AG10803 (cell line): Measurements from ENCODE around the gene OTOS.

ENCODE experiments used
- DNase-seq: peaks from one replicate; pipeline ENCODE4 v3.0.0; 2010; ENCODE audit warnings: low read depth
- H3K4me3 ChIP-seq: 2 replicates; pipeline ENCODE4 v1.5.1; 2011; ENCODE audit warnings: mild to moderate bottlenecking, low read length, control low read depth
- TF ChIP-seq, protein P1 (sequence below): conservative IDR thresholded peaks from 2 replicates; pipeline ENCODE4 v1.5.1; 2011; ENCODE audit warnings: mild to moderate bottlenecking, low read length, control low read depth, inconsistent platforms

OTOS gene

DNA sequence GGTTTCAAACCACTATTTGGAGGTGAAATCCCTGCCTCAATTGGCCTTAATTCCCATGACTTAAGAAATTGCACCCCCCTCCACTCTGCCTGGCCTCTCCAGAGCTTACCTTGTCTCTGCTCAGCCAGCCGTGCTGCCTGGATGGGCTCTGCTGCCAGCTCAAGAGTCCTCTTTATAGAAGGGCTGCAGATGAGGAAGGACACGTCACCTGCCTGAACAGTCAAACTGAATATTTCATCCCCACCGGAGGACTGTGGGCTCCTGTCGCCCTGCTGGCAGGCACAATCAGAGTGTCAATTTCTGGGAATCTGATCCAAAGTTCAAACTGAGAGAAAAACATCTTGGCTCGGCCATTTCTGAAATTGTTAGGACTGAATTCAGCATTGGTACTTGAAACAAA is at the start of gene OTOS:
OTOS (minus strand) TSS at position 148 of the 400 bp plus-strand sequence. CDS start 332 bp downstream, outside the sequence.
- DNase-seq: no peak
- TF ChIP-seq, protein P1, sequence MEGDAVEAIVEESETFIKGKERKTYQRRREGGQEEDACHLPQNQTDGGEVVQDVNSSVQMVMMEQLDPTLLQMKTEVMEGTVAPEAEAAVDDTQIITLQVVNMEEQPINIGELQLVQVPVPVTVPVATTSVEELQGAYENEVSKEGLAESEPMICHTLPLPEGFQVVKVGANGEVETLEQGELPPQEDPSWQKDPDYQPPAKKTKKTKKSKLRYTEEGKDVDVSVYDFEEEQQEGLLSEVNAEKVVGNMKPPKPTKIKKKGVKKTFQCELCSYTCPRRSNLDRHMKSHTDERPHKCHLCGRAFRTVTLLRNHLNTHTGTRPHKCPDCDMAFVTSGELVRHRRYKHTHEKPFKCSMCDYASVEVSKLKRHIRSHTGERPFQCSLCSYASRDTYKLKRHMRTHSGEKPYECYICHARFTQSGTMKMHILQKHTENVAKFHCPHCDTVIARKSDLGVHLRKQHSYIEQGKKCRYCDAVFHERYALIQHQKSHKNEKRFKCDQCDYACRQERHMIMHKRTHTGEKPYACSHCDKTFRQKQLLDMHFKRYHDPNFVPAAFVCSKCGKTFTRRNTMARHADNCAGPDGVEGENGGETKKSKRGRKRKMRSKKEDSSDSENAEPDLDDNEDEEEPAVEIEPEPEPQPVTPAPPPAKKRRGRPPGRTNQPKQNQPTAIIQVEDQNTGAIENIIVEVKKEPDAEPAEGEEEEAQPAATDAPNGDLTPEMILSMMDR: no peak
- H3K4me3 ChIP-seq: no peak within 1 kb of the TSS

DNA sequence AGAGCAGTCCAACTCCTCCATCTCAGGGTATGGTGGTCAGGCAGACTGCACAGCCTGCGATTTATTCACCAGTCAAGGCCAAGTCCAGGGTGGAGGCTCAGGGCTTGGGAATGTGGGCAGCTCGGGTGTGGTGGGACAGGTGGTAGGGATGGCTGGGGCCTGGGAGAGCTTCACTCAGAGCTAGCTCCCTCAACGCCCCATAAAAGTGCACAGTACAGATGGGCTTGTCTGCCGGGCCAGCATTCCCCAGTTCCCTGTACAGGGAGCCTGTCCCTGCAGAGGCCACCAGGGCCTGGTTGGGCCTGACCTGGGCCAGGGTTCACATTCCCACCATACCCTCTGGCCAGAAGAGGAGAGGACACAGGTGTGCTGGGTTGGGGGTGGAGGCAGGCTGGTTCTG is 49.2 kb upstream of the OTOS start:
- TF ChIP-seq, protein P1: no peak
- no peak for DNase-seq

DNA sequence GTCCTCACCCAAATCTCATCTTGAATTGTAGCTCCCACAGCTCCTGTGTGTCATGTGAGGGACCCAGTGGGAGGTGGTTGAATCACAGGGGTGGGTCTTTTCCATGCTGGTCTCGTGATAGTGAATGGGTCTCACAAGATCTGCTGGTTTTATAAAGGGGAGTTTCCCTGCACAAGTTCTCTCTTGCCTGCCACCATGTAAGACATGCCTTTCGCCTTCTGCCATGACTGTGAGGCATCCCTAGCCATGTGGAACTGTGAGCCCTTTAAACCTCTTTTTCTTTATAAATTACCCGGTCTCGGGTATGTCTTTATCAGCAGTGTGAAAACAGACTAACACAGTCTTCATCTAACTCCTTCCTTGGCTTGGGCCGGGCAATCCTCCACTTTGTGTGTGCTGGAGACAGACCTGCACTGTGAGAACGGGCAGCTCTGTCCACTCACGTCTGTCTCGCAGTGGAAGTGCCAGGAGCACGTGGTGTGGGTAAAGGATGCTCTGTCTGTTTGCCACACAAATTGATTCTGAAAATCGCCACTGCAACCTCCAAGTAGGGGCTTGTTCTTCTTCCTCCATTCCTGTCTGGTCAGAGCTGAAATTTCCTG is 47.6 kb upstream of the OTOS start:
- TF ChIP-seq, protein P1: no peak
- no peak for DNase-seq
- no peak overlapping the region for H3K4me3 ChIP-seq

More for the DNA sequence above, 49.2 kb upstream of the OTOS start:
- H3K4me3 ChIP-seq: no peak overlapping the region

DNA sequence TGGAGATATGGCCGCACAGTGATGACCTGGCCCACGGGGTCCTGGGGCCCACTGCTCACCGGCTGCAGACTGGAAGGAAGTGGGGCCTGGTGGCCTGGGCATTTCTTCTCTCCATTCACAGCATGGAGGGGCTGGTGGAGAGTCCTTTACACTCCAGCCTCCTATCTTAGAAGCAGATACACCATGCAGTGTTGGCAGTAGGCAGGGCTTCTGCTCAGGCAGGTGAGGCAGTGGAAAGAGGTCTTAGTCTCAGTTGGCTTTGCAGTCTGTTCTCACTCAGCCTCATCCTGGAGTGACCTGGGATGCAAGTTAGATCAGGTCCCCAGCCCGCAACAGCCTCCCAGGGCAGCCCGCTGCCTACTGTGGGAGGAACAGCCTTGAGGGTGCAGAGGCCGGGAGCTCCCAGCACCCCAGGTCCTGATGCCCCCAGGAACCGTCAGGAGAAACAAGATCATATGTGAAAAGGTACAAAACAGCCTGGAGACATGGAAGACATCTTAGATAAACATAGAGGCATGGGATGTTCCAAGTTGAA is 45.8 kb upstream of the OTOS start:
- TF ChIP-seq, protein P1: no peak
- H3K4me3 ChIP-seq: no peak overlapping the region
- DNase-seq: no peak

DNA sequence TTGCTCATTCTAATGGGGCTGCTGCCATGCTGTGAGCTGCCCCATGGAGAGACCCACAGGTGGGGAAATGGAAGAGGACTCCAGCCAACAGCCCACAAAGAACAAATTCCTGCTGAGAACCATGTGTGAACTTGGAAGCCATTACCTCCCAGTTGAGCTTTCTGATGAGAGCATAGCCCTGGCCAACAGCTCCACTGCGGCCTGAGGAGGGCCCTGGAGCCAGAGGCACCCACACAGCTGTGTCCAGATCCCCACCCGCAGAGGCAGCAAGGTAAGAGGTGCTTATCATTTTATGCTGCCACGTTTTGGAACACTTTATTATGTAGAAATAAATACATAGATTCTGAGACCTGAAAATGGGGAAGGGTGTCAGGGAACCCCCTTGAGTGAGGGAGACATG is 44.2 kb upstream of the OTOS start:
- TF ChIP-seq, protein P1: no peak
- DNase-seq: no peak
- H3K4me3 ChIP-seq: no peak overlapping the region

DNA sequence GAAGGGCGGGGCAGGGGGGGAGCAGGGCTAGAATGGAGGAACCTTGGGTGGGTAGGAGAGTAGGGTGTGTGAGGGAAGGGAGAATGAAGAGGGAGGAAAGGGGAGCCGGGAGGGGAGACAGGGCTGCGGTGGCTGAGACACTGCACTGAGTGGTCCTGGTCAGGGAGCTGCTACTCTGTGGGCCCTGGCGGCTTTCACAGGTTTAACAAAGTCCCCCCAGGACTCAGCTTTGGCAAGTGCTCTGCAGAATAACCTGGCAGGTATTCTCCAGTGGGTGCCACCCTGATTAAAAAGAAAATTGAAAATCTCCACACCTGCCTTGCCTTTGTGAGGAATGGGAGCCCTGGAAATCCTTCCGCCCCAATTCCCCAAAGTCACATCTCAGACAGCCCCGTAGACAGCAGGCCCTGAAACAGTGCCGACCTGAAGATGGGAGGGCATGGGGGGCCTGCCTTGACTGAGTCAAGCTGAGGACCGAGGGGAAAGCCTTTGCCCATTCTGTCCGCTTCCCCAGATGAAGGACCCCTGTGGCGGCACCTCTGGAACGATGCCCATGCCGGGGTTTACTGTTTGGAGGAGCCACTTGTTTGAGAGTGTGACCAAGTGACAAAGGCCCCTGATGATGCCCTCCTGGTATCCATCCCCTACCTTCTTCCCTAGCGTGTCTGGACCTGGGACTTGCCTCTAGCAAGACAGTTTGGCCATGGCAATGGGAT is 43.6 kb upstream of the OTOS start:
- DNase-seq: no peak
- H3K4me3 ChIP-seq: no peak overlapping the region
- TF ChIP-seq, protein P1: no peak
